Activated CD4-positive, alpha-beta T cell treated with anti-CD3 and anti-CD28 coated beads for 48 hours (primary cell): Measurements from ENCODE around the gene SCAND1.
A peak's percentile ranks its signal among the peaks of the same experiment; 100 is the strongest.
"Not testable (repeated sequence)": the region's sequence is repeated elsewhere in the genome, so short reads cannot be mapped to it uniquely, and the experiment has no call there.

Experiments used
- DNase-seq: peaks from one replicate; pipeline ENCODE4 v3.0.0-alpha.2; 2020

The SCAND1 gene

GRCh38 chr20:35956616-35957015 lies 2.3 kb upstream of the SCAND1 start:
- DNase-seq = no peak

GRCh38 chr20:35954907-35955251 lies 577 bp upstream of the SCAND1 start:
- DNase-seq = peak; percentile 36

- DNase-seq = peak; percentile 75
These were observed 709 bp downstream of the SCAND1 start for GRCh38 chr20:35953387-35954199.

GRCh38 chr20:35952480-35953386 lies 1.6 kb downstream of the SCAND1 start:
- no peak for DNase-seq

GRCh38 chr20:35952080-35952479 lies 2.2 kb downstream of the SCAND1 start:
- DNase-seq = not testable (repeated sequence)

GRCh38 chr20:35950093-35950492 lies 4.2 kb downstream of the SCAND1 start:
- no peak for DNase-seq

- no peak for DNase-seq
These were observed 6.4 kb downstream of the SCAND1 start for GRCh38 chr20:35947907-35948306.

GRCh38 chr20:35947489-35947888 lies 6.8 kb downstream of the SCAND1 start:
- peak; percentile 47 for DNase-seq

GRCh38 chr20:35942243-35942642 lies 12.1 kb downstream of the SCAND1 start:
- DNase-seq = no peak

- no peak for DNase-seq
These were observed 12.7 kb downstream of the SCAND1 start for GRCh38 chr20:35941620-35942019.

- no peak for DNase-seq
These were observed 15.0 kb downstream of the SCAND1 start for GRCh38 chr20:35939264-35939663.

GRCh38 chr20:35934050-35934449 lies 20.3 kb downstream of the SCAND1 start:
- no peak for DNase-seq

- no peak for DNase-seq
These were observed 25.0 kb downstream of the SCAND1 start for GRCh38 chr20:35929301-35929700.

- DNase-seq = no peak
These were observed 33.8 kb downstream of the SCAND1 start for GRCh38 chr20:35920523-35920922.

GRCh38 chr20:35918021-35918420 lies 36.3 kb downstream of the SCAND1 start:
- no peak for DNase-seq

- DNase-seq = no peak
These were observed 37.2 kb downstream of the SCAND1 start for GRCh38 chr20:35917077-35917476.

GRCh38 chr20:35912881-35913280 lies 41.4 kb downstream of the SCAND1 start:
- DNase-seq = no peak

- DNase-seq = no peak
These were observed 44.0 kb downstream of the SCAND1 start for GRCh38 chr20:35910254-35910653.

GRCh38 chr20:35909796-35910195 lies 44.5 kb downstream of the SCAND1 start:
- no peak for DNase-seq

GRCh38 chr20:35909176-35909575 lies 45.1 kb downstream of the SCAND1 start:
- no peak for DNase-seq

GRCh38 chr20:35908007-35908406 lies 46.3 kb downstream of the SCAND1 start:
- no peak for DNase-seq

- no peak for DNase-seq
These were observed 47.1 kb downstream of the SCAND1 start for GRCh38 chr20:35907017-35907701.

GRCh38 chr20:35904982-35905663 lies 49.2 kb downstream of the SCAND1 start:
- no peak for DNase-seq
